Neural progenitor cell (in vitro differentiated cells): ENCODE measurements around the gene ABHD5.

ENCODE experiments used
- CTCF ChIP-seq: fragments of 200-600 bp; sonication (generic); IDR thresholded peaks from 2 replicates; pipeline ENCODE4 v1.5.1; 2017; ENCODE audit warnings: antibody characterized with exemption, mild to moderate bottlenecking
- EZH2phosphoT487 ChIP-seq: fragments of 200-600 bp; sonication (generic); IDR thresholded peaks from 2 replicates; pipeline ENCODE4 v1.6.1; 2017; ENCODE audit warnings: antibody characterized with exemption

- TF ChIP-seq CTCF (no peak), EZH2phosphoT487 (no peak)
Measured at GRCh38 chr3:43709022-43709421, 18.3 kb downstream of the ABHD5 start.
